ENCODE data around the gene ZBP1.

- TF ChIP-seq CTCF (IDR thresholded peaks at IDR 0.05; ENCODE audit: low read length) (no peak), EZH2 (optimal IDR thresholded peaks at IDR 0.05; ENCODE audit: low read depth, low read length) (no peak)
These were observed 33.3 kb downstream of the ZBP1 start for GRCh38 chr20:57586943-57587277.
